HG02840 (cell line): ENCODE data around the gene STK38L.

Experiments
- ATAC-seq: cut with Tn5 transposase; IDR thresholded peaks from one replicate; pipeline ENCODE4 v1.9.1; 2021; ENCODE audit warnings: mild to moderate bottlenecking, moderate library complexity, moderate number of reproducible peaks; ENCODE audit not compliant: unreplicated experiment, low FRiP score

The STK38L gene

DNA sequence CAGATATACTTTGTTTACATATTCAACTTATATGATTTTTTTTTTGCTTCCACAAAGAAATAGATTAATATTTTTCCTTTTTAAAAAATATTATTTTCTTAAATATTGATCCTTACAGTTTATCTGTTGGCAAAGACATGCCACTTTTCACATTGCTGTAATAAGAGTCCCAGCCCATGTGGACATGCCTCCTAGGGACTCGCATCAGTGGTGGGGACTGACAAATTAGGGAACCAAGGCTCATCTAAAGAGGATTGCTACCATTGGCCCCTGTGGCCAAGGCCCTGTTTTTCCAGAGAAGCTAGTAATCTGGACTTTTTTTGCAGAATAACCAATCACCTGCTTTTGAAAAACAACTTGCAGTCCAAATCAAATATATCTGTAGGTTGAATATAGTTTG lies 60.8 kb downstream of the STK38L start:
- no peak for ATAC-seq

DNA sequence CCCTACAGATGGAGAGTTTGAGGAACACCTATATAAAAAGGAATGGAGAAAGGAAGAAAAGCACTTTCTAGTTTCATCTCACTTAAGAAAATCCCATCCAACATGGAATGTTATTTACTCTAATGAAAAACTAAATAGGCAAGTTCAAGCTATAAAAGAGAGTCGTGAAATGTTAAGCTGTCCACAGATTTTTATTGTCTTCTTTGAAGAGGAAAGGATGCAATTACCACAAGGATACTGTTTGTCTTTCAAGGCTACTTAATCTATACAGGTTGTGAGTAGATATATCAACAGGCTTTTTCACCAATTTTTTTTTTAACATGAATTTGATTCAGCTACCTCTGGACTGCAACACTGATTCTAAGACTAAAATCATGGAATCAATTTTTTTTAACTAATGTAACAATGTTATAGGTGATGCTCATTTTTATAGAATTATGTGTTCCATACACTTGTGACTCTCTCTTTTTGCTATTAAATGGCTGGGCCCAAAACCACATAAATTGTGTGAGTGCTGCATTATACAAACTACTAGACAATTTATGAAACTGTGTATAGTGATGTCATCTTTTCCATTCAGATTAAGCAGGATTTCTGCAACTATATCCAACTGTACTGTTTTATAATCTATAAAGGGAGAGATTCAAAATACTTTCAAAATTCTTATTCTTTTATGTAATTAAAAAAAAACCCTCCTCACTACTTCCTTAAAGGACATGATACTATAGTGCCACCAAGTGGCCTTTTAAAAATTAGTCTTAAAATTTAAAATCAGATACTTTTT lies 61.8 kb downstream of the STK38L start:
- ATAC-seq: no peak

- no peak for ATAC-seq
Observed at GRCh38 chr12:27309293-27309994, 65.4 kb downstream of the STK38L start.

DNA sequence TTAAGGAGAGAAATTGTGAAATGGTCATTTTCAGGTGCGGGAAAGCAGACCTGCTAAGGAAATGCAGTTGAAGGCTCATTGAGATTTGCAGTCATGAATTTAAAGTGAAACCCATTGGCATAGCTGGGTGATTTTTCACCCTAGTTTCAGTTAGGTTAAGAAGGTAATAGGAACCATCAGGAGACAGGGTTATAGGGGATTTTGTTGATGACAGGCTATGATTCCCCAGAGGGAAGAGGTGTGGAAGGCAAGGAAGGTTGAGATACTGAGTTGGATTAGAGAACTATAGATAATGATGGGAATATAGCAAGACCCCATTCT lies 65.9 kb downstream of the STK38L start:
- ATAC-seq: no peak

GRCh38 chr12:27316947-27317346 lies 72.9 kb downstream of the STK38L start:
- no peak for ATAC-seq

GRCh38 chr12:27319409-27319808 lies 75.3 kb downstream of the STK38L start:
- ATAC-seq: no peak

GRCh38 chr12:27319848-27320247 lies 75.8 kb downstream of the STK38L start:
- no peak for ATAC-seq

GRCh38 chr12:27324530-27324929 lies 80.4 kb downstream of the STK38L start:
- no peak for ATAC-seq

DNA sequence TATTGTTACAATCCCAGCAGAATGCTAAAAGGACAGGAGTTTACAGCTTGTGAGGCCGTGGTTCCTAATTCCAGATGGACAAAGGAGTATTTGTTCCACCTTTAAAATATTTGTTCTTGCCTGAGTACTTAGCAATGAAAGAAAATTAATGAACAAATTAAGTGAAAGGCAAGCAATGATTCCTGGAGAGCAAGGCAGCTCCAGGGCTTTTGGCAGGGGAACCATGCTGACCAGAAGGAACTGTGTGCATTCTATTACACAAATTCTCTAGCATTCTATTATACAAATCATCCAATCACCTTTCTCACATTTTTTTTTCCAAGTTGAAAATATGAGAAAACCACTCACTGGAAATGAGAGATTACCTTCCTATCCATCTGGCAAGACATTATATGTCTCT lies 86.8 kb downstream of the STK38L start:
- ATAC-seq: no peak

DNA sequence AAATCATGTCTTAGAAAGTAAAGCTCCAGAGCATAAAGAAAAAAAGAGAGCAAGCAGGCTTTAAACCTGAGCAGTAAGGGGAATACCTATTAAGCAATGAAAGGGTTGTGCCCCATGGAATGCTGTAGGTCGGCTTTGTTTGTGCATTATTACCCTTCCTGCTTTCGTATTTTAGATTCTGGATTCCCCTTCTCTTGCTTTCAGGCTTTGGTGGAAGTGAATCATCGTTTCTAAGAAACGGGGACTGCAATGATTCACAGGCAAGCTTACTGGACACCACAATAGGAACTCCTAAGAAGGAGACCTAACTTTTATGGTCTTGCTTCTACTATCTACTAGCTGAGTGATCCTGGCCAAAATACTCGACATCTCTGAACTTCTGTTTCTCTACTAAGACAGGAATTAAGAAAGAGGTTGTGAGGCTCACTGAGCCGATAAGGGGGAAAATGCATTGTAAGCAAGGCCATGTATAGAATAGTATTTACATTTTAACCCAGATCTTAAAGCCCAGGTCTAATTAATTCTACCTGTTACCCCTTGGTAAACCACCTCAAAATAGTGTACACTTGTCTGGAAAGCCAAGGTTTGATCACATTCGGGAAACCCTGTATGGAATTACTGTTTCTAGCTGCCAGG lies 87.3 kb downstream of the STK38L start:
- no peak for ATAC-seq

DNA sequence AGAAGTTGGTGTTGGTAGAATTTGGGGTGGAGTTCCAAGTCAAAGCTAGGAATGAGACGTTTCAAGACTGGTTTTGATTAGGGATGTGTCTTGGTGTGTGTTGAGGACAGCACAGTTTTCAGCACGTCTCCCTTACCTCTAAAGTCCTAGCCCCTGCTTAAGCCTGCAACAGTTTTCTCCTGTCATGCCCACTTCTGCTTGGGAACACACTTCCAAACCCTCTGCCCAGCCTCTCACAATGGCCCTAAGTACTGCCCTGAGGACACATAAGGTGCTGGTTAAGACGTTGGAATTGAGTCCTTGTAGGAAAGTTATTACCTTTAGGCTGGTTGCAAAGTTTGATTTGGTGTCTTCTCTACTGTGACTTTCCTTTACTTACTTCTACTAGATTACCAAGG lies 87.8 kb downstream of the STK38L start:
- ATAC-seq: no peak

DNA sequence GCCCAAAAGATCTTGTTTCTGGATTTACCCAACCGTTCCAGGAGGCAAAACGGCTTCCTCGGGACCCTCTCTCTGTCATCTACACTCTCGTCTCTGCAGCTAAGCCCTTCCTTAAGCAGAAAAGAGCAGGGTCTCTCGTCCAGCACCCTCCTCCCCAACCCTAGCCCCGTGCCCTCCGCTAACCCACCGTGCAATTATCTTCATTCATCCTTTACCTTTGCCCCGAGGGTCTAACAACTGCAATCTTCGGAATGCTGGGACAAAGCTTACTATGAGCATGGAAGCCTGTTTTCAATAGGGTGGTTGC lies 88.3 kb downstream of the STK38L start:
- peak; percentile 0 for ATAC-seq

- peak; percentile 32 for ATAC-seq
Observed at GRCh38 chr12:27332714-27333402, 88.8 kb downstream of the STK38L start, which contains the start of gene BMAL2. Gene BMAL2, plus strand, starts transcription at chr12:27332836. Its CDS starts 237 bp downstream, at chr12:27333073.

DNA sequence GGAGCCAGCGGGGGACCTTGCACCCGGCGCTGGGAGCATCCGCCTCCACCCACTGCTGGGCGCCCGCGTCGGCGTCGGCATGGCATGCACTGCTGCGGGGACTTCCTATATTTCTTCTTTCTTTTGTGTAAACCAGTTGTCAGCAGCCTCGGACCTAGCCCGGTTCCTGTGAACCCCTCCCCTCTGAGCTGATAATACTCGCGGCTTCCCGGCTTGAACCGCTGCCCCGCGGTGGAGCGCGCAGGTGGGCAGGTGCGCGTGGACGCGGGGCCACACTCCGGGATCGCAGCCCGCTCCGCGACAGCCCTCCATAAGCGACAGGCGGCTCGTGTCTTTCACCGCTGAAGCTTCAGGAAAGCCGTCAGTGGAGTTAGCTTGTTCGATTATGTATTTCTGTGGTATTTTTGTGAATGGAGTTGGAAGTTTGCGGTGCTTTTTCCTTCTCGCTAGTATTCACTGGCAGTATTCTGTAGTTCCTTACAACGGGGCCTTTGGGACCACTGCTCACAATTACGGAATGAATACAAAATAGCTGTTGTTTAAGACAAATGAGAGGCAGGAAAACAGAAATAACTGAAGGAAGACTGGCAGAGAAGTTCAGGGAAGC lies 89.4 kb downstream of the STK38L start:
- ATAC-seq: peak; percentile 19

- no peak for ATAC-seq
Observed at GRCh38 chr12:27334042-27334720, 90.1 kb downstream of the STK38L start.

DNA sequence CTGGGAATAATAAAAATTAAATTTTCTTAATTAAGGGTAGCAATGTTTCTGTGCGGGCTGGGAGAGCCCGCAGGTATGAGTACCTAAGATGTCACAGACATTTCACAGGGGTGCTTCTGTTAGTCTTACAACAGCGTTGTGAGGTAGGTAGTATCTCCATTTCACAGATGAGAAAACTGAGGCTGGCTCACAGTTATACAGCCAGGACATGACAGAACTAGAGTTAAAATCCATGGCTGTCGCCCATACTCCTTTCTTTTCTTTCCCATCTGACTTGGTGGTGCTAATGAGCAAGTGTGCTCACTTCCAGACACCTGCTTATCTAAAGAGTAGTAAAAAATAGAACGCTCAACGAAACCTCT lies 90.6 kb downstream of the STK38L start:
- ATAC-seq: no peak

DNA sequence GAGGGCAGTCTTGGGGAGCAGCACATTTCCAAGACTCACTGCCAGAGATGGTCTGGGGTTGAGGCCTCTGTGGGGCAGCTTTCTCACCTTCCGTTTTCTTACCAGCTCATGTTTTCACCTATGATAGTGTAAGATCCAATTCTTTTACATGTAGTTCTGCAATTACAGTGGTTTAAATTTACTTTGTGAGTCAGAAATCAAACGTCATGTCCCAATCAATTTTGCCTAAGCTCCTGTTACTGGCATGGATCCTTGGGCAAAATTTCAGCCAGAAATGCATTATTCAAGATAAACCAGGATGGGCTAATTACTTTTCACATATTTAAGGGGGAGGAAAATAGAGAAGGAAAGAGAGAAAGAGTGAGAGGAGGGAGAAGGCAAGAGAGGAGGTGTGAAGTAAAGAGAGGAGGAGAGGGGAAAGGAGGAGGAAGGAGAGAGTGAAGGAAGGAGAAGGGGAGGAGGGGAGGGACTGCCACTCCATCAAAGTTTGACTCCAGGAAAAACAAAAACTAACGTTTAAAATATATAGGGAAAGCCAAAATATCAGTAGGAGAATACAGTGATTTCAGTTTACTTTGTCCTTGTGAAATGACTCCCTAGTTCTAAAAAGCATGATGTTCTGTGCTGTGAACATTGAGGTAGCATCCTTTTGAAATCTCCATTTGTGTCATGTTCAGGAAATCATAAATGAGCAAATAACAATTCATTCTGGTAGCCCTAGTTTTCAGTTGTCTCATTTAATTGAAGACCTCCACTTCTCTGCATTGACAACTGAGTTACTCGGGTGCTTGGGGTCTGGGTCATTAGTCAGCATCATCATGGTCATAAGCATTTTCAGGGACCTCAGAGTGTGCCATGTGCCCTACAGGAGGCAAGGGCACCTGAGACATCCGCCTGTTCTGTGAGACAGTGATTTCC lies 91.5 kb downstream of the STK38L start:
- ATAC-seq: no peak

DNA sequence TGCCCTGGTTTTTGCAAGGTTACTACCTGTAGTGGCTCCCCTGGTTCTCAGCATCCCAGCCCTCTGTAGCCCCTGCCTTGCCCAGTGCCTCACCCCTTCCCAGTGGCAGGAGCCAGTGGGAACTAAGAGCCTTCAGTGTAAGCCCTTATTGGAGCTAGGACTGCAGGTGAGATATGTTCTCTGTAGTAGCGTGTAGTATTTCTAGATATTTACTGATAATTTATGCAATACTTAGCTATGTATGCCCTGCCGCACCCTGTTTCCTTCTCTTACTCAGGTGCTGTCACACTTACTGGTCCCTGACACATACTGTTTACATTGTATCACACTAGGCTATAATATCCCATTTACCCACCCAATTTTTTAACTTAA lies 92.2 kb downstream of the STK38L start:
- ATAC-seq: no peak

DNA sequence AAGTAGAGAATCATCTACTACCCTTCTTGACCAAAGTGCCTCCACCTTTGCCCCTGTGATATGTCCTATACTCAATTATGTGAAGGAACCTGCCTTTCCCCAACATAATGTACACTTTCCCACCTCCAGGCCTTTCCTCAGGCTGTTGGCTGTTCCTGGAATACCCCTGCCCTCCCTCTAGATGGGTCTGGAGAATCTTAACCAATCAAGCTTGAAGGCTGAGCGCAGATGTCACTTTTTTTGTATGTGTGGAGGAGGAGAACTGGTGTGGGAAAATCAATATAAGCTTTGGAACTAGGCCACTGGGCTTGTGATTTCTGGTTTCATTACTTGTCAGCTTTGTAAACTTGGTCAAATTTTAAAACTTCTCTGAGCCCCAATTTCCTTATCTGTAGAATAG lies 93.3 kb downstream of the STK38L start:
- no peak for ATAC-seq
